GM04503 (cell line): ENCODE results near the gene BAG3.

ENCODE experiments used
- DNase-seq: peaks from one replicate; pipeline ENCODE4 v3.0.0-alpha.2; 2012; ENCODE audit warnings: low read depth

BAG3 gene

DNA sequence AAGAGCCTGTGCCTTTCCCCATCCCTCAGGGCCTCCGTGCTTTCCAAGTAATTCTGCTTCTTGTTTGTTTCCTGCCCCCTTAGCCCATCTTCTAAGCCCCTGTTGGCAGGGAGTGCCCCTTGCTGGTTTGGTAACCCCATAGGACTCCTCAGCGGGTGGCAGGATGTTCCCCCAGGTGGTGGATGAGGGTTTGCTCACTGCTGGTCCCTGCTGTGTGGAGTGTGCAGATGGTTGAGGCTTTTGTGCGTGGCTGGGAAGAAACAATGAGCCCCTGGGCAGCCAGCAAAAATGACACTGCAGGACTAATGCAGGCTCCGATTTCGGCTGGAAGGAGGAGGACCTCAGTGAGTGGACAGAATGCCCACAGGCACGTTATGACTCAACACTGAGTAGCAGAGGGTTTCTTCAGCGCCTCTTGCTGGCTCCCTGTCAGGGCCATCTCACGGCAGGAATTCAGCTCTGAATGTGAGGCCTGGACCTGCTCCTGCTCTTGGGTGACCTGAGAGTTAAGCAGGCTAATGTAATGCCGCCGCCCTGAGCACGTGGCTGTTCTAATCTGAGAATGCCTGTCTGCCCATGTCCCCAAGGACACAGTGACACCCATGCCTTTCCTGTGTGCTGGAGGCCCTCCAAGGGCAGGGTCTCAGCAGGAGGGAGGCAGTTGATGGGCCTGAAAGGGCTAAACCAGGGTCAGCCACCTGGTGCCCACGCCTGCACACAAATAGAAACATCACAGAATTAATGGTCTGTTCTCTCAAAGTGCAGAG lies 16.6 kb downstream of the BAG3 start:
- DNase-seq = peak; percentile 94

GRCh38 chr10:119668461-119668860 lies 17.3 kb downstream of the BAG3 start:
- DNase-seq = no peak

- no peak for DNase-seq
Observed at GRCh38 chr10:119669331-119669730, 18.2 kb downstream of the BAG3 start.

GRCh38 chr10:119669975-119670640 lies 18.9 kb downstream of the BAG3 start:
- no peak for DNase-seq

GRCh38 chr10:119670717-119671116 lies 19.5 kb downstream of the BAG3 start:
- DNase-seq = no peak

DNA sequence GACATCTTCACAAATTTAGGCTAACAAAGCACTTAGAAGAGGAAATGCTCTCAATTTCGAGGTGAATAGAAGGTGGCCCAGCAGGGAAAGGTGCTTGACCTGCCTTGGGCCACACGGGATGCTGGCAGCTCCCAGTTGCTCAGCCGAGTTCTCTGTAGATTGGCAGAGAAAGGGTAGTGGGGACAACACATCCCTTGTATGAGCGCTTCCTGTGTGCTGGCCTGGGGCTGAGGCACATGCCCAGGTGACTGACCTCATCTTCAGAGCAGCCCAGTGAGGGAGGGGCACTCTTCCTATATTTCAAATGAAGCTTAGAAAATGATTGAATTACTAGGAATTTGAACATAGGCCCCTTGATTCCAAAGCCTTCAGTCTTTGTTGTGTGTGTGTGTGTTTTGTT lies 20.2 kb downstream of the BAG3 start:
- DNase-seq = no peak

DNA sequence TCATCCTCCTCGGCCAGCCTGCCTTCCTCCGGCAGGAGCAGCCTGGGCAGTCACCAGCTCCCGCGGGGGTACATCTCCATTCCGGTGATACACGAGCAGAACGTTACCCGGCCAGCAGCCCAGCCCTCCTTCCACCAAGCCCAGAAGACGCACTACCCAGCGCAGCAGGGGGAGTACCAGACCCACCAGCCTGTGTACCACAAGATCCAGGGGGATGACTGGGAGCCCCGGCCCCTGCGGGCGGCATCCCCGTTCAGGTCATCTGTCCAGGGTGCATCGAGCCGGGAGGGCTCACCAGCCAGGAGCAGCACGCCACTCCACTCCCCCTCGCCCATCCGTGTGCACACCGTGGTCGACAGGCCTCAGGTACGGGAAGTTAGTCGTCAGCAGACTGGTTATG lies 21.1 kb downstream of the BAG3 start:
- no peak for DNase-seq

DNA sequence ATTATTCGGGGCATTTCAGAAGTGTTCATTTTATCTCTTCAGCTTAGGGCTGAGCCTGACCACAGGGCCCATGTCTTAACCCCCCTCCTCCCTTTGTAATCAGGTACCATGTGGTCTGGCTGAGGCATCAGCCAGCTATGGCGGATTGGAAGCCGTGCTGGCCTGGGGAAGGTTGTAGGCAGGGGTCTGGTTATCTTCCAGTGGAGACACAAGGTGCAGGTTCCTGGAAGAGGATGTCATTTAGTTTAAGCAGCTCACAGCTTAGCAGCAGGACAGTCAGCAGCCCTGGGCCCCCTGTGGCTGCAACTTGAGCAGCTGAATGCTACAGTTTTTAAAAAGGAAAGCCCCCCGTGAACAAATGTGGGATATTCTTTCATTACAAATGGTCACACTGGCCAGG lies 22.1 kb downstream of the BAG3 start:
- DNase-seq = no peak

- no peak for DNase-seq
Observed at GRCh38 chr10:119675483-119676170, 24.4 kb downstream of the BAG3 start.

DNA sequence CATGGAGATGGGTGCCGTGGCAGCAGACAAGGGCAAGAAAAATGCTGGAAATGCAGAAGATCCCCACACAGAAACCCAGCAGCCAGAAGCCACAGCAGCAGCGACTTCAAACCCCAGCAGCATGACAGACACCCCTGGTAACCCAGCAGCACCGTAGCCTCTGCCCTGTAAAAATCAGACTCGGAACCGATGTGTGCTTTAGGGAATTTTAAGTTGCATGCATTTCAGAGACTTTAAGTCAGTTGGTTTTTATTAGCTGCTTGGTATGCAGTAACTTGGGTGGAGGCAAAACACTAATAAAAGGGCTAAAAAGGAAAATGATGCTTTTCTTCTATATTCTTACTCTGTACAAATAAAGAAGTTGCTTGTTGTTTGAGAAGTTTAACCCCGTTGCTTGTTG lies 25.9 kb downstream of the BAG3 start:
- no peak for DNase-seq

DNA sequence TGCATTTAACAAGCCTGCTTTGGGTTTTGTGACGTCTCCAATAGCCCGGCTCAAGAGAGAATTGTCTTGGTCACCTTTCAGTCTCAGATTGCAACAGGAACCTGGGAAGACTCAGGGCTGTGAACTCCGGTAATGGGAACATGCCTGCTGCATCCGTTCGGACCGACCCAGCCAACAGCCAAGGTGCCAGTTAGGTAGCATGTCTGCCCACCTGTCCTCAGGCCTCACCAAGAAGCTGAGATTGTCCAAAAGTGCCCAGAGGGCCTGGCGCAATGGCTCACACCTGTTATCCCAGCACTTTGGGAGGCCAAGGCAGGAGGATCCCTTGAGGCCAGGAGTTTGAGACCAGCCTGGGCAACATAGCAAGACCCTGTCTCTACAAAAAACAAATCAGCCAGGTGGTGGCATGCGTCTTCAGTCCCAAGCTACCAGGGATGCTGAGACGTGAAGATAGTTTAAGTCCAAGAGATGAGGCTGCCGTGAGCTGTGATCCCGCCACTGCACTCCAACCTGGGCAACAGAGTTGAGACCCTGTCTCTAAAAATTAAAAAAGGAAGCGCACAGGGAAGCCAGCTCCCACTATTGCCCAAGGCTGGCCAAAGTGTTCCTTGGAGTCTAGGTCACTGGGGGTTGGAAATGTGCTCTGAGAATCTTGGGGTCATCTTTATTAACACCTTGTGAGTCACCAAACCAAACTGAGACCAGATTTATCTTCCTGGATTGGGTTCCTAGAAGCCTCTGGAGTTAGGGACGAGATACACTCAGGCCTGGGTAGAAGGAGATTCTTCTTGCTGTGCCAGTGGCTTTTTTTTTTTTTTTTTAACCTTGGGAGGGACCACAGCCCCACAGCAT lies 26.9 kb downstream of the BAG3 start:
- no peak for DNase-seq

DNA sequence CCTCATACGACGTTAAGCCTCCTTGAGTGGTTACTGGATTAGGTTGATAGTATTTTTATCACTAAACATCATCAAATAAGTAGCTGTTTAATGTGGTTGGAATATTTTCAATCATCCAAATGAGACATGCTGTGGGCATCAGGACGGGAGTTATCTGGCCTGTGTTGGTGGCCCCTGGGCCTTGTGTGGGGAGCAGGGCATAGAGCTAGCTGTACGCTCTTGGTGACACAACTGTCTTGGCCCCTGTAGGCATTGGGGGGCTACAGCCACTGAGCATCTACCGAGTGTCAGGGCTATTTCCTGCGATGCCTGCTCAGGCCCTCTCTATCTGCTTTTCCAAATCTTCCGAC lies 28.3 kb downstream of the BAG3 start:
- DNase-seq = no peak

GRCh38 chr10:119680050-119680449 lies 28.9 kb downstream of the BAG3 start:
- DNase-seq = no peak

GRCh38 chr10:119680650-119681081 lies 29.5 kb downstream of the BAG3 start:
- no peak for DNase-seq

- DNase-seq = no peak
Observed at GRCh38 chr10:119686465-119687191, 35.4 kb downstream of the BAG3 start.

DNA sequence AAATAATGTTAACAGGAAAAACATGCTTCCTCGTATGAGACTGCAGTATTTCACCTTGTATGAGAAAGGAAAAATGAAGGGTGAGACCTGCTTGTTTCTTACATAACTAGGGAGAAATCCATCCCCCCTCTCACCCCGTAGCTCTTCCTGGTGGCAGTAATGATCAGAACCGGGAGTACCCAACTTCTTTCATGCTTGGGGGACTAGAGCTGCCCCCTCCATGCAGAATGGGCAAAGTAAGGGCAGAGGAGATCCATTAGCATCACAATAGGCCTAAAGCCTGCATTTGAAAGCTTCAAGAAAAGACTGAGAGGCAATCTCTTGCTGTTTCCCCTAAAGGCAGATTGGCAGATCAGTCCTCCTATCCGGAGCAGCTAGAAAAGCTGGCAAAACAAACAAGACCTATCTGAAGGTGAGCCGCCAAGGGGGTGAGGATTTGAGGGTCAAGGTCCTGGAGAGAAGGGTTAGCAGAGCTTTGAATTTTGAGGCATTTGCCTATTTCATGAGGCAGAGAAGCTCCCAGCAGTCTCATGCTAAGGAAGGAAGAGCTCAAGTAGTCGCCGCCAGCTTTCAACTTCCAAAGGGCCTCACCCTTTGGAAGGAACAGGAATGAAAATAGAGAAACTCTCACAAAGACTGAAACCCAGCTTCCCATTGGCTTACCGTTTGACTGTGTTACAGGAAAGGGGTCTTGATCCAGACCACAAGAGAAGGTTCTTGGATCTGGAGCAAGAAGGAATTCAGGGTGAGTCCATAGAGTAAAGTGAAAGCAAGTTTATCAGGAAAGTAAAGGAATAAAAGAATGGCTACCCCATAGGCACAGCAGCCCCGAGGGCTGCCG lies 36.2 kb downstream of the BAG3 start:
- DNase-seq = no peak

DNA sequence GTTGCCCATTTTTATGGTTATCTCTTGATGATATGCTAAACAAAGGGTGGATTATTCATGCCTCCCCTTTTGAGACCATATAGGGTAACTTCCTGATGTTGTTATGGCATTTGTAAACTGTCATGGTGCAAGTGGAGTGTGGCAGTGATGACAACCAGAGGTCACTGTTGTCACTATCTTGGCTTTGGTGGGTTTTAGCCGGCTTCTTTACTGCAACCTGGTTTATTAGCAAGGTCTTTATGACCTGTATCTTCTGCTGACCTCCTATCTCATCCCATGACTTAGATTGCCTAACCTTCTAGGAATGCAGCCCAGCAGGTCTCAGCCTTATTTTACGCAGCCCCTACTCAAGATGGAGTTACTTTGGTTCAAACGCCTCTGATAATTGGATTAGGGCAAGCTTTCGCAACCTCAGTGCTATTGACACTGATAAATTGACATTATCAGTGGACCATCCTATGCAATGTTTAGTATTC lies 36.9 kb downstream of the BAG3 start:
- no peak for DNase-seq

DNA sequence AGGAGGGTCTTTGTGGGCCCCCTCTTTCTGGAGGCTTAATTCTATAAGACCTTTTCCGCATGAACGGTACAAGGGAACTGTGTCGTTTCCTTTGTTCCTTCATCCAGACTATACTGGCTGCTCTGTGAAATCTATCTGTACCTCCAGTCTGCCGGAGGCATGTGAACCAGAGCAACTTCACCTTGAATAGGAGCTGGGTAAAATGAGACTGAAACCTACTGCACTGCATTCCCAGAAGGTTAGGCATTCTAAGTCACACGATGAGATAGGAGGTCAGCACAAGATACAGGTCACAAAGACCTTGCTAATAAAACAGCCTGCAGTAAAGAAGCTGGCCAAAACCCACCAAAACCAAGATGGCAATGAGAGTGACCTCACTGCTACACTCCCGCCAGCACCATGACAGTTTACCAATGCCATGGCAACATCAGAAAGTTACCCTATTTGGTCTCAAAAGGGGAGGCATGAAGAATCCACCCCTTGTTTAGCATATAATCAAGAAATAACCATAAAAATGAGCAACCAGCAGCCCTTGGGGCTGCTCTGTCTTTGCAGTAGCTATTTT lies 37.9 kb downstream of the BAG3 start:
- DNase-seq = no peak

- DNase-seq = no peak
Observed at GRCh38 chr10:119691726-119692125, 40.5 kb downstream of the BAG3 start.

GRCh38 chr10:119693262-119693957 lies 42.2 kb downstream of the BAG3 start:
- DNase-seq = no peak
